Fibroblast of lung (primary cell): ENCODE data around the gene FANCL. TPM values are rescaled to one million over a fixed set of nuclear protein-coding genes. Genes with fewer than 3 reads are reported as not detected.
"Not testable (repeated sequence)": the region's sequence is repeated elsewhere in the genome, so short reads cannot be mapped to it uniquely, and the experiment has no call there.

Source experiments
- DNase-seq, 2 donors: peaks; one replicate each; pipeline versions ENCODE4 v3.0.0 to v3.0.0-alpha.2; 2010; ENCODE audit warnings: low read depth in 2 of 2
- H2AFZ ChIP-seq: 2 replicates; pipeline ENCODE4 v1.5.1; 2012; ENCODE audit warnings: low read length, control low read depth, inconsistent platforms
- H3K27ac ChIP-seq: 2 replicates; pipeline ENCODE4 v1.5.1; 2011; ENCODE audit warnings: low read length, control low read depth; ENCODE audit not compliant: insufficient read depth
- H3K27me3 ChIP-seq: 2 replicates; pipeline ENCODE4 v1.5.1; 2011; ENCODE audit warnings: mild to moderate bottlenecking, low read length; ENCODE audit not compliant: control insufficient read depth, insufficient read depth
- H3K36me3 ChIP-seq: 2 replicates; pipeline ENCODE4 v1.5.1; 2011; ENCODE audit warnings: low read length; ENCODE audit not compliant: control insufficient read depth, insufficient read depth
- H3K4me1 ChIP-seq: 2 replicates; pipeline ENCODE4 v1.5.1; 2011; ENCODE audit warnings: low read length; ENCODE audit not compliant: control insufficient read depth, insufficient read depth; ENCODE audit errors: extremely low read depth
- H3K4me2 ChIP-seq: 2 replicates; pipeline ENCODE4 v1.5.1; 2011; ENCODE audit warnings: low read length, control low read depth; ENCODE audit not compliant: insufficient read depth; ENCODE audit errors: extremely low read depth
- H3K4me3 ChIP-seq, 4 experiments: fragments of 200-600 bp in 1 of 4; sonication (generic) in 1 of 4; replicated peaks in 1 of 4; 2 replicates each; pipeline ENCODE4 v1.5.1; 2011 to 2016; ENCODE audit warnings: low read length in 4 of 4, low read depth in 3 of 4, mild to moderate bottlenecking in 3 of 4, control low read depth in 2 of 4, inconsistent platforms in 1 of 4, mixed read lengths in 1 of 4; ENCODE audit not compliant: insufficient read depth in 1 of 4; ENCODE audit errors: control extremely low read depth in 1 of 4
- H3K79me2 ChIP-seq: 2 replicates; pipeline ENCODE4 v1.5.1; 2012; ENCODE audit warnings: mild to moderate bottlenecking, low read length, inconsistent platforms; ENCODE audit not compliant: control insufficient read depth, insufficient read depth
- H3K9ac ChIP-seq: 2 replicates; pipeline ENCODE4 v1.5.1; 2011; ENCODE audit warnings: mild to moderate bottlenecking, low read length, control low read depth; ENCODE audit not compliant: insufficient read depth
- H3K9me3 ChIP-seq: 2 replicates; pipeline ENCODE4 v1.5.1; 2012; ENCODE audit warnings: low read depth, low read length; ENCODE audit not compliant: control insufficient read depth, insufficient read depth
- H4K20me1 ChIP-seq: 2 replicates; pipeline ENCODE4 v1.5.1; 2011; ENCODE audit warnings: low read length; ENCODE audit not compliant: control insufficient read depth, insufficient read depth; ENCODE audit errors: extremely low read depth
- CTCF ChIP-seq, 2 donors: IDR thresholded peaks in 1 of 2; conservative IDR thresholded peaks in 1 of 2; 1 replicate in 1 of 2; 2 replicates in 1 of 2; pipeline ENCODE4 v1.5.1; 2011 to 2012; ENCODE audit warnings: low read length in 2 of 2, control low read depth in 1 of 2, inconsistent platforms in 1 of 2, low read depth in 1 of 2, mild to moderate bottlenecking in 1 of 2
- EZH2 ChIP-seq: IDR thresholded peaks from 2 replicates; pipeline ENCODE4 v1.5.1; 2012; ENCODE audit warnings: low read length, control low read depth, mild to moderate bottlenecking; ENCODE audit errors: missing control alignments
- polyA plus RNA-seq, 2 donors: library from polyadenylated mRNA; depleted of rRNA in 1 of 2; stranded (reverse) in 1 of 2; unstranded in 1 of 2; fragments of >200 nt; gene quantifications; 2 replicates each; pipeline ENCODE4 v1.2.1, GENCODE V29; 2011 to 2012; ENCODE audit warnings: missing spikeins in 1 of 2
- total RNA-seq: library from RNA; depleted of rRNA; stranded (reverse); fragments of >200 nt; gene quantifications from 2 replicates; pipeline ENCODE4 v1.2.1, GENCODE V29; 2014

Gene FANCL
- total and polyA plus RNA-seq, 2 donors (not counting 1 experiment from before 2014, with no cell fraction given), result 15.2 to 19.7 TPM

- no peak overlapping the region for H3K4me2 ChIP-seq
- H3K27ac ChIP-seq, result no peak overlapping the region
- no peak for DNase-seq
- H3K4me3 ChIP-seq, result no peak overlapping the region
- H3K27me3 ChIP-seq, result no peaks in the 10 kb centered on the region
- no peak overlapping the region for H3K9ac ChIP-seq
- no peaks in the 10 kb centered on the region for H3K36me3 ChIP-seq
- H3K9me3 ChIP-seq, result no peaks in the 10 kb centered on the region
- no peaks in the 10 kb centered on the region for H3K79me2 ChIP-seq
- no peaks in the 10 kb centered on the region for H4K20me1 ChIP-seq
- no peaks in the 10 kb centered on the region for H3K4me1 ChIP-seq
- TF ChIP-seq EZH2 (no peak), CTCF (conservative IDR thresholded peaks at IDR 0.05 in 1 of 2, IDR thresholded peaks at IDR 0.05 in 1 of 2; ENCODE audit: low read depth in 1 of 2, low read length in 2 of 2) (no peak)
- no peak overlapping the region for H2AFZ ChIP-seq
These were observed 20.1 kb upstream of the FANCL start for GRCh38 chr2:58261209-58261608.

GRCh38 chr2:58258456-58258855 lies 17.3 kb upstream of the FANCL start:
- H3K27me3 ChIP-seq, H3K79me2 ChIP-seq, H3K4me1 ChIP-seq, H3K4me3 ChIP-seq, DNase-seq, H3K36me3 ChIP-seq, H3K9me3 ChIP-seq, H2AFZ ChIP-seq, H3K4me2 ChIP-seq, H4K20me1 ChIP-seq, H3K27ac ChIP-seq, H3K9ac ChIP-seq: not testable (repeated sequence)

- not testable (repeated sequence) for H3K27ac ChIP-seq, H4K20me1 ChIP-seq, H3K9me3 ChIP-seq, H3K4me1 ChIP-seq, H3K79me2 ChIP-seq, H3K9ac ChIP-seq, H2AFZ ChIP-seq, H3K36me3 ChIP-seq, H3K4me2 ChIP-seq, H3K4me3 ChIP-seq, H3K27me3 ChIP-seq
- peak in 1 of 2 donors; percentile 56 for DNase-seq
These were observed 10.4 kb upstream of the FANCL start for GRCh38 chr2:58251331-58252201.

GRCh38 chr2:58241546-58241864 lies 380 bp upstream of the FANCL start:
- no peaks in the 10 kb centered on the region for H3K9me3 ChIP-seq
- DNase-seq, result no peak
- peak overlapping the region; percentile 99 for H2AFZ ChIP-seq
- no peaks in the 10 kb centered on the region for H3K36me3 ChIP-seq
- H4K20me1 ChIP-seq, result no peaks in the 10 kb centered on the region
- peak overlapping the region; percentile 87 to 93 (median 90) for H3K4me3 ChIP-seq
- TF ChIP-seq EZH2 (no peak), CTCF (conservative IDR thresholded peaks at IDR 0.05 in 1 of 2, IDR thresholded peaks at IDR 0.05 in 1 of 2; ENCODE audit: low read depth in 1 of 2, low read length in 2 of 2) (no peak)
- H3K9ac ChIP-seq, result peak overlapping the region; percentile 81
- H3K4me1 ChIP-seq, result peaks cover 2% of the 10 kb centered on the region
- H3K27ac ChIP-seq, result peak overlapping the region; percentile 77
- peak overlapping the region; percentile 92 for H3K4me2 ChIP-seq
- H3K79me2 ChIP-seq, result peaks cover 29% of the 10 kb centered on the region
- H3K27me3 ChIP-seq, result no peaks in the 10 kb centered on the region
